CD8-positive, alpha-beta memory T cell (primary cell): ENCODE measurements around the gene SLC36A1. TPM values are rescaled to one million over a fixed set of nuclear protein-coding genes. Genes with fewer than 3 reads are reported as not detected.
"Not testable (repeated sequence)": the region's sequence is repeated elsewhere in the genome, so short reads cannot be mapped to it uniquely, and the experiment has no call there.

Experiments
- CTCF ChIA-PET: fragments of 350-600 bp; sonication (Branson Sonifier 250); formaldehyde crosslinking; loops from one replicate; lab custom pipeline; 2021; ENCODE audit warnings: antibody characterized with exemption; lab: Charles Lee
- POLR2A ChIA-PET: fragments of 350-600 bp; sonication (Branson Sonifier 250); formaldehyde crosslinking; loops from one replicate; lab custom pipeline; 2021; ENCODE audit warnings: antibody characterized with exemption; lab: Charles Lee
- DNase-seq, 5 donors: peaks; one replicate each; pipeline versions ENCODE4 v3.0.0 to v3.0.0-alpha.2; 2020 to 2022; ENCODE audit warnings: mixed read lengths in 1 of 5
- H3K27ac ChIP-seq: one replicate; pipeline ENCODE4 v1.7.0; 2013; ENCODE audit warnings: low read depth, mild to moderate bottlenecking, low read length, moderate library complexity
- H3K27me3 ChIP-seq: 2 replicates; pipeline ENCODE4 v1.7.0; 2013; ENCODE audit warnings: low read length, mild to moderate bottlenecking; ENCODE audit not compliant: insufficient read depth, poor library complexity, severe bottlenecking
- H3K36me3 ChIP-seq: 2 replicates; pipeline ENCODE4 v1.7.0; 2013; ENCODE audit warnings: mild to moderate bottlenecking, low read length, moderate library complexity; ENCODE audit not compliant: insufficient read depth
- H3K4me1 ChIP-seq: 2 replicates; pipeline ENCODE4 v1.7.0; 2013; ENCODE audit warnings: mild to moderate bottlenecking, low read length, moderate library complexity; ENCODE audit not compliant: insufficient read depth
- H3K4me3 ChIP-seq: 2 replicates; pipeline ENCODE4 v1.7.0; 2013; ENCODE audit warnings: mild to moderate bottlenecking, low read length
- H3K9me3 ChIP-seq: 2 replicates; pipeline ENCODE4 v1.7.0; 2013; ENCODE audit warnings: mild to moderate bottlenecking, low read length
- H3K27ac Mint-ChIP-seq, 8 donors: one replicate each; pipeline ENCODE4 v1.8.0; 2020 to 2021; ENCODE audit warnings: mixed read lengths in 8 of 8, mild to moderate bottlenecking in 6 of 8, inconsistent platforms in 3 of 8, moderate library complexity in 3 of 8
- H3K27me3 Mint-ChIP-seq, 2 donors: one replicate each; pipeline ENCODE4 v1.8.0; 2020 to 2021; ENCODE audit warnings: mixed read lengths in 2 of 2, mild to moderate bottlenecking in 1 of 2, moderate library complexity in 1 of 2
- H3K36me3 Mint-ChIP-seq, 3 donors: one replicate each; pipeline ENCODE4 v1.8.0; 2020 to 2021; ENCODE audit warnings: mixed read lengths in 3 of 3, inconsistent platforms in 1 of 3, mild to moderate bottlenecking in 1 of 3
- H3K4me1 Mint-ChIP-seq, 3 donors: one replicate each; pipeline ENCODE4 v1.8.0; 2020 to 2021; ENCODE audit warnings: mixed read lengths in 3 of 3, inconsistent platforms in 1 of 3, mild to moderate bottlenecking in 1 of 3
- H3K4me3 Mint-ChIP-seq, 7 donors: one replicate each; pipeline ENCODE4 v1.8.0; 2020 to 2021; ENCODE audit warnings: mixed read lengths in 7 of 7, mild to moderate bottlenecking in 6 of 7, moderate library complexity in 4 of 7, inconsistent platforms in 2 of 7
- H3K9me3 Mint-ChIP-seq, 5 donors: one replicate each; pipeline ENCODE4 v1.8.0; 2020 to 2022; ENCODE audit warnings: mixed read lengths in 5 of 5, mild to moderate bottlenecking in 3 of 5, moderate library complexity in 2 of 5, inconsistent platforms in 1 of 5
- polyA plus RNA-seq: library from polyadenylated mRNA; unstranded; fragments of 300-500 nt; fragmentation: Illumina TruSeq; gene quantifications from one replicate; pipeline ENCODE4 v1.2.3, GENCODE V29; 2021
- total RNA-seq, 2 experiments: library from RNA; stranded (reverse); gene quantifications; one replicate each; pipeline ENCODE4 v1.2.3, GENCODE V29; 2021

The SLC36A1 gene
- total and polyA plus RNA-seq, 3 experiments from 2014 or later = 1.9 to 7.2 (median 6.8) TPM

GRCh38 chr5:151508308-151508707 is 60.9 kb downstream of the SLC36A1 start:
- H3K4me1 ChIP-seq, H3K27ac ChIP-seq, H3K4me1 Mint-ChIP-seq, POLR2A ChIA-PET, H3K9me3 ChIP-seq, H3K27ac Mint-ChIP-seq, H3K36me3 Mint-ChIP-seq, H3K27me3 Mint-ChIP-seq, H3K27me3 ChIP-seq, H3K4me3 Mint-ChIP-seq, H3K36me3 ChIP-seq, H3K4me3 ChIP-seq, H3K9me3 Mint-ChIP-seq, DNase-seq: not testable (repeated sequence)
- CTCF ChIA-PET = interaction anchor here (1.4 kb wide), 1 partner anchor 61 kb away, joined by 7 read pairs; the partner anchor contains the start of gene SLC36A1

- H3K4me3 Mint-ChIP-seq = no peak overlapping the region
- H3K27me3 Mint-ChIP-seq = no peaks in the 10 kb centered on the region
- Histone ChIP-seq H3K4me1 (no peaks in the 10 kb centered on the region), H3K36me3 (no peaks in the 10 kb centered on the region), H3K27ac (no peak overlapping the region), H3K27me3 (no peaks in the 10 kb centered on the region), H3K9me3 (no peaks in the 10 kb centered on the region), H3K4me3 (no peak overlapping the region)
- H3K9me3 Mint-ChIP-seq = no peaks in the 10 kb centered on the region
- H3K27ac Mint-ChIP-seq = no peak overlapping the region
- POLR2A ChIA-PET = no interaction called here
- DNase-seq = no peak
- peaks cover 0 to 5% (median 0%) of the 10 kb centered on the region in 3 donors for H3K36me3 Mint-ChIP-seq
- H3K4me1 Mint-ChIP-seq = no peaks in the 10 kb centered on the region
- CTCF ChIA-PET = no interaction called here
These were observed 61.8 kb downstream of the SLC36A1 start for GRCh38 chr5:151509231-151509630.

GRCh38 chr5:151509836-151510235 is 62.4 kb downstream of the SLC36A1 start:
- Histone ChIP-seq H3K4me1 (no peaks in the 10 kb centered on the region), H3K9me3 (no peaks in the 10 kb centered on the region), H3K27me3 (no peaks in the 10 kb centered on the region), H3K27ac (no peak overlapping the region), H3K36me3 (no peaks in the 10 kb centered on the region), H3K4me3 (no peak overlapping the region)
- CTCF ChIA-PET = no interaction called here
- H3K4me3 Mint-ChIP-seq = no peak overlapping the region
- POLR2A ChIA-PET = no interaction called here
- DNase-seq = no peak
- H3K36me3 Mint-ChIP-seq = peaks cover 0 to 5% (median 0%) of the 10 kb centered on the region in 3 donors
- no peak overlapping the region for H3K27ac Mint-ChIP-seq
- H3K4me1 Mint-ChIP-seq = no peaks in the 10 kb centered on the region
- no peaks in the 10 kb centered on the region for H3K9me3 Mint-ChIP-seq
- H3K27me3 Mint-ChIP-seq = no peaks in the 10 kb centered on the region

- CTCF ChIA-PET = no interaction called here
- POLR2A ChIA-PET = no interaction called here
- no peaks in the 10 kb centered on the region for H3K9me3 Mint-ChIP-seq
These were observed 69.9 kb downstream of the SLC36A1 start for GRCh38 chr5:151517122-151517920.

GRCh38 chr5:151520294-151520693 is 72.9 kb downstream of the SLC36A1 start:
- no peak overlapping the region for H3K4me3 Mint-ChIP-seq
- Histone ChIP-seq H3K27ac (no peak overlapping the region), H3K4me3 (no peak overlapping the region), H3K27me3 (no peaks in the 10 kb centered on the region), H3K4me1 (no peaks in the 10 kb centered on the region), H3K9me3 (no peaks in the 10 kb centered on the region), H3K36me3 (no peaks in the 10 kb centered on the region)
- no peaks in the 10 kb centered on the region for H3K36me3 Mint-ChIP-seq
- H3K9me3 Mint-ChIP-seq = no peaks in the 10 kb centered on the region
- peaks cover 0 to 2% of the 10 kb centered on the region in 2 donors for H3K27me3 Mint-ChIP-seq
- H3K4me1 Mint-ChIP-seq = no peaks in the 10 kb centered on the region
- ChIA-PET CTCF (interaction anchor here (2.0 kb wide), 1 partner anchor 73 kb away, joined by 5 read pairs; the partner anchor contains the start of gene SLC36A1), POLR2A (no interaction called here)
- DNase-seq = no peak
- H3K27ac Mint-ChIP-seq = no peak overlapping the region

More at GRCh38 chr5:151517122-151517920, 69.9 kb downstream of the SLC36A1 start:
- Mint-ChIP-seq H3K27me3 (peaks cover 0 to 2% of the 10 kb centered on the region in 2 donors), H3K4me3 (no peak overlapping the region), H3K36me3 (no peaks in the 10 kb centered on the region), H3K4me1 (no peaks in the 10 kb centered on the region), H3K27ac (no peak overlapping the region)
- Histone ChIP-seq H3K36me3 (no peaks in the 10 kb centered on the region), H3K4me3 (no peak overlapping the region), H3K4me1 (no peaks in the 10 kb centered on the region), H3K27me3 (no peaks in the 10 kb centered on the region), H3K9me3 (no peaks in the 10 kb centered on the region), H3K27ac (no peak overlapping the region)
- no peak for DNase-seq

- Mint-ChIP-seq H3K4me3 (no peak overlapping the region), H3K36me3 (no peaks in the 10 kb centered on the region), H3K27me3 (peaks cover 0 to 2% of the 10 kb centered on the region in 2 donors), H3K27ac (no peak overlapping the region), H3K4me1 (no peaks in the 10 kb centered on the region), H3K9me3 (no peaks in the 10 kb centered on the region)
- no peak overlapping the region for H3K27ac ChIP-seq
- no peaks in the 10 kb centered on the region for H3K36me3 ChIP-seq
- no peaks in the 10 kb centered on the region for H3K27me3 ChIP-seq
- DNase-seq = no peak
- no peaks in the 10 kb centered on the region for H3K4me1 ChIP-seq
- ChIA-PET POLR2A (no interaction called here), CTCF (interaction anchor here (2.0 kb wide), 1 partner anchor 75 kb away, joined by 10 read pairs; the partner anchor contains the start of gene SLC36A1)
- no peaks in the 10 kb centered on the region for H3K9me3 ChIP-seq
- H3K4me3 ChIP-seq = no peak overlapping the region
These were observed 74.8 kb downstream of the SLC36A1 start for GRCh38 chr5:151522226-151522625.

- H3K4me3 Mint-ChIP-seq = no peak overlapping the region
- ChIA-PET POLR2A (no interaction called here), CTCF (interaction anchor here (2.0 kb wide), 1 partner anchor 76 kb away, joined by 10 read pairs; the partner anchor contains the start of gene SLC36A1)
- no peak overlapping the region for H3K27ac ChIP-seq
- no peaks in the 10 kb centered on the region for H3K27me3 ChIP-seq
- peak in 2 of 5 donors; percentile 11 to 17 for DNase-seq
- no peak overlapping the region for H3K4me3 ChIP-seq
- no peaks in the 10 kb centered on the region for H3K9me3 Mint-ChIP-seq
- H3K36me3 ChIP-seq = no peaks in the 10 kb centered on the region
- H3K4me1 ChIP-seq = no peaks in the 10 kb centered on the region
- peaks cover 0 to 3% of the 10 kb centered on the region in 2 donors for H3K27me3 Mint-ChIP-seq
- no peaks in the 10 kb centered on the region for H3K4me1 Mint-ChIP-seq
- no peaks in the 10 kb centered on the region for H3K9me3 ChIP-seq
- no peak overlapping the region for H3K27ac Mint-ChIP-seq
- no peaks in the 10 kb centered on the region for H3K36me3 Mint-ChIP-seq
These were observed 75.9 kb downstream of the SLC36A1 start for GRCh38 chr5:151523335-151523734.

GRCh38 chr5:151528153-151528552 is 80.8 kb downstream of the SLC36A1 start:
- Mint-ChIP-seq H3K27ac (no peak overlapping the region), H3K4me1 (no peaks in the 10 kb centered on the region), H3K9me3 (no peaks in the 10 kb centered on the region), H3K36me3 (no peaks in the 10 kb centered on the region), H3K4me3 (no peak overlapping the region), H3K27me3 (peaks cover 1 to 5% of the 10 kb centered on the region in 2 donors)
- no peaks in the 10 kb centered on the region for H3K9me3 ChIP-seq
- no peak for DNase-seq
- H3K36me3 ChIP-seq = no peaks in the 10 kb centered on the region
- ChIA-PET CTCF (no interaction called here), POLR2A (no interaction called here)
- no peaks in the 10 kb centered on the region for H3K27me3 ChIP-seq
- H3K4me1 ChIP-seq = no peaks in the 10 kb centered on the region
- no peak overlapping the region for H3K4me3 ChIP-seq
- no peak overlapping the region for H3K27ac ChIP-seq
